Measurements from ENCODE around the gene MTMR6.

MTMR6 gene

GRCh38 chr13:25214491-25215252 lies 72.6 kb downstream of the MTMR6 start:
- no peak for DNase-seq

- DNase-seq, result no peak
Measured at GRCh38 chr13:25213715-25214114, 73.6 kb downstream of the MTMR6 start.

GRCh38 chr13:25210842-25211569 lies 76.3 kb downstream of the MTMR6 start:
- DNase-seq, result no peak

GRCh38 chr13:25207291-25207810 lies 79.9 kb downstream of the MTMR6 start:
- no peak for DNase-seq

GRCh38 chr13:25204863-25205262 lies 82.4 kb downstream of the MTMR6 start:
- no peak for DNase-seq

- no peak for DNase-seq
Measured at GRCh38 chr13:25203127-25203740, 84.1 kb downstream of the MTMR6 start.

- no peak for DNase-seq
Measured at GRCh38 chr13:25200783-25201182, 86.5 kb downstream of the MTMR6 start.

- DNase-seq, result no peak
Measured at GRCh38 chr13:25198647-25199046, 88.6 kb downstream of the MTMR6 start.

GRCh38 chr13:25196971-25197370 lies 90.3 kb downstream of the MTMR6 start:
- DNase-seq, result no peak

All from hippocampal formation (tissue), 2 donors.